Fibroblast of mammary gland (primary cell): ENCODE results near the gene OR2T12.
"Not testable (repeated sequence)": the region's sequence is repeated elsewhere in the genome, so short reads cannot be mapped to it uniquely, and the experiment has no call there.

Experiments
- DNase-seq: peaks from one replicate; pipeline ENCODE4 v3.0.0-alpha.2; 2010; ENCODE audit warnings: low read depth
- H3K4me3 ChIP-seq: 2 replicates; pipeline ENCODE4 v1.5.1; 2011; ENCODE audit warnings: low read depth, mild to moderate bottlenecking, low read length, moderate library complexity; ENCODE audit not compliant: control insufficient read depth
- CTCF ChIP-seq: conservative IDR thresholded peaks from 2 replicates; pipeline ENCODE4 v1.5.1; 2011; ENCODE audit warnings: low read depth, low read length, inconsistent platforms; ENCODE audit not compliant: control insufficient read depth, insufficient read depth

The OR2T12 gene

GRCh38 chr1:248288391-248288790, 14.8 kb downstream of the OR2T12 start:
- no peak for TF ChIP-seq CTCF
- H3K4me3 ChIP-seq, result no peak overlapping the region
- no peak for DNase-seq

GRCh38 chr1:248277876-248278275, 25.3 kb downstream of the OR2T12 start, which contains the start of gene OR2T33:
Gene OR2T33, minus strand, starts transcription at chr1:248277976. Its CDS starts 4,162 bp downstream, at chr1:248273814.
- no peak for DNase-seq
- no peak within 1 kb of the TSS for H3K4me3 ChIP-seq
- no peak for TF ChIP-seq CTCF

- DNase-seq, H3K4me3 ChIP-seq: not testable (repeated sequence)
Observed at GRCh38 chr1:248273225-248273624, 30.0 kb downstream of the OR2T12 start.

- no peak overlapping the region for H3K4me3 ChIP-seq
- no peak for DNase-seq
- no peak for TF ChIP-seq CTCF
Observed at GRCh38 chr1:248268178-248268577, 35.0 kb downstream of the OR2T12 start.

- DNase-seq, H3K4me3 ChIP-seq: not testable (repeated sequence)
Observed at GRCh38 chr1:248259309-248259708, 43.9 kb downstream of the OR2T12 start.

- peak; percentile 34 for DNase-seq
- H3K4me3 ChIP-seq, result no peak overlapping the region
- peak; percentile 69 for TF ChIP-seq CTCF
Observed at GRCh38 chr1:248243204-248243603, 60.0 kb downstream of the OR2T12 start.
